HCT116 (cell line): ENCODE data around the gene RHEB. TPM values are rescaled to one million over a fixed set of nuclear protein-coding genes. Genes with fewer than 3 reads are reported as not detected.

ENCODE experiments used
- ATAC-seq: fragments of 200-7000 bp; cut with Tn5 transposase; 2 replicates; pipeline ENCODE4 v1.9.1; 2020; ENCODE audit warnings: mild to moderate bottlenecking, moderate library complexity
- BruUV-seq: library from RNA; stranded (reverse); fragments of 400-500 nt; replicated peaks from 2 replicates; lab custom pipeline; 2021; lab: Mats Ljungman, UMichigan
- CTCF ChIA-PET: fragments of 300-600 bp; sonication (Branson Sonifier 250); formaldehyde crosslinking; loops from one replicate; lab custom pipeline; 2021; ENCODE audit warnings: antibody characterized with exemption; lab: Charles Lee
- POLR2A ChIA-PET: fragments of 300-600, 350-600 bp; sonication (Branson Sonifier 250); formaldehyde crosslinking; loops from one replicate; lab custom pipeline; 2021; ENCODE audit warnings: antibody characterized with exemption; lab: Charles Lee
- RAD21 ChIA-PET, 2 experiments: fragments of 300-600 bp; sonication (Branson Sonifier 250); formaldehyde crosslinking; loops; one replicate each; lab custom pipeline; 2023; ENCODE audit warnings: low total read pairs in 2 of 2; ENCODE audit not compliant: uncharacterized antibody in 2 of 2, unreplicated experiment in 2 of 2, low non-redundant PET in 1 of 2; lab: Charles Lee
- DNase-seq: peaks from one replicate; pipeline ENCODE4 v3.0.0-alpha.2; 2010; ENCODE audit warnings: low read depth, low spot score
- H2AFZ ChIP-seq: fragments of 200-600 bp; shearing (Covaris generic), sonication (generic); 2 replicates; pipeline ENCODE4 v1.6.1; 2017; ENCODE audit warnings: low read depth, mixed run types, mixed read lengths, antibody characterized with exemption, low read length; ENCODE audit not compliant: poor library complexity, severe bottlenecking
- H3K27ac ChIP-seq: 2 replicates; pipeline ENCODE4 v1.5.1; 2012; ENCODE audit warnings: low read depth, low read length
- H3K27me3 ChIP-seq: fragments of 200-600 bp; sonication (generic); 2 replicates; pipeline ENCODE4 v1.6.1; 2016; ENCODE audit warnings: mixed run types, low read length, mixed read lengths; ENCODE audit not compliant: insufficient read depth
- H3K36me3 ChIP-seq, 2 experiments: fragments of 200-500 bp in 1 of 2; fragments of 200-600 bp in 1 of 2; sonication (Bioruptor generic) in 1 of 2; sonication (generic) in 1 of 2; 2 replicates each; pipeline versions ENCODE4 v1.5.1 to v1.6.1; 2014 to 2016; ENCODE audit warnings: low read length in 2 of 2, inconsistent platforms in 1 of 2, mixed read lengths in 1 of 2, mixed run types in 1 of 2; ENCODE audit not compliant: insufficient read depth in 2 of 2, control insufficient read depth in 1 of 2
- H3K4me1 ChIP-seq, 2 experiments: fragments of 200-600 bp in 1 of 2; sonication (generic) in 1 of 2; 2 replicates each; pipeline versions ENCODE4 v1.5.1 to v1.6.1; 2012 to 2017; ENCODE audit warnings: low read length in 2 of 2, inconsistent platforms in 1 of 2, mild to moderate bottlenecking in 1 of 2, mixed read lengths in 1 of 2, mixed run types in 1 of 2, moderate library complexity in 1 of 2; ENCODE audit not compliant: insufficient read depth in 2 of 2, control insufficient read depth in 1 of 2
- H3K4me2 ChIP-seq: fragments of 200-600 bp; sonication (generic); 2 replicates; pipeline ENCODE4 v1.6.1; 2017; ENCODE audit warnings: mixed run types, low read length, mixed read lengths
- H3K4me3 ChIP-seq, 2 experiments: fragments of 200-600 bp in 1 of 2; sonication (generic) in 1 of 2; replicated peaks in 1 of 2; 2 replicates each; pipeline ENCODE4 v1.5.1; 2011 to 2016; ENCODE audit warnings: low read length in 2 of 2, control low read depth in 1 of 2, low read depth in 1 of 2, mild to moderate bottlenecking in 1 of 2, mixed read lengths in 1 of 2, mixed run types in 1 of 2
- H3K79me2 ChIP-seq: fragments of 200-600 bp; sonication (generic); 2 replicates; pipeline ENCODE4 v1.6.1; 2017; ENCODE audit warnings: mild to moderate bottlenecking, mixed run types, low read length, moderate library complexity, mixed read lengths; ENCODE audit not compliant: insufficient read depth
- H3K9ac ChIP-seq: fragments of 200-600 bp; sonication (generic); 2 replicates; pipeline ENCODE4 v1.6.1; 2016; ENCODE audit warnings: low read length, mixed read lengths
- H3K9me2 ChIP-seq: fragments of 200-600 bp; sonication (generic), shearing (Covaris generic); 2 replicates; pipeline ENCODE4 v1.6.1; 2017; ENCODE audit warnings: mixed run types, mild to moderate bottlenecking, moderate library complexity; ENCODE audit not compliant: insufficient read depth
- H3K9me3 ChIP-seq, 2 experiments: fragments of 200-500 bp in 1 of 2; fragments of 200-600 bp in 1 of 2; sonication (Bioruptor generic) in 1 of 2; sonication (generic) in 1 of 2; 2 replicates each; pipeline ENCODE4 v1.6.1; 2014 to 2017; ENCODE audit warnings: low read length in 2 of 2, mixed read lengths in 2 of 2, inconsistent platforms in 1 of 2, low read depth in 1 of 2, mild to moderate bottlenecking in 1 of 2, mixed run types in 1 of 2, moderate library complexity in 1 of 2; ENCODE audit not compliant: control insufficient read depth in 1 of 2, insufficient read depth in 1 of 2
- H4K20me1 ChIP-seq: fragments of 200-600 bp; sonication (generic), shearing (Covaris generic); 2 replicates; pipeline ENCODE4 v1.6.1; 2017; ENCODE audit warnings: mixed run types, mild to moderate bottlenecking, moderate library complexity; ENCODE audit not compliant: insufficient read depth
- CBX3 ChIP-seq: IDR thresholded peaks from 2 replicates; pipeline ENCODE4 v1.6.1; 2012; ENCODE audit warnings: low read depth
- ELF1 ChIP-seq: IDR thresholded peaks from 2 replicates; pipeline ENCODE4 v1.6.1; 2012; ENCODE audit warnings: low read depth, borderline replicate concordance
- EZH2 ChIP-seq: fragments of 200-600 bp; sonication (generic); IDR thresholded peaks from 2 replicates; pipeline ENCODE4 v1.6.1; 2017; ENCODE audit warnings: antibody characterized with exemption, mixed run types
- FOSL1 ChIP-seq: IDR thresholded peaks from 2 replicates; pipeline ENCODE4 v1.6.1; 2012; ENCODE audit warnings: low read depth
- POLR2A ChIP-seq: IDR thresholded peaks from 2 replicates; pipeline ENCODE4 v1.7.0; 2011; ENCODE audit warnings: borderline replicate concordance; ENCODE audit not compliant: insufficient read depth, insufficient read length; ENCODE audit errors: extremely low read depth
- REST ChIP-seq: IDR thresholded peaks from 2 replicates; pipeline ENCODE4 v1.6.1; 2012; ENCODE audit warnings: low read depth
- SIN3A ChIP-seq: IDR thresholded peaks from 2 replicates; pipeline ENCODE4 v1.6.1; 2012; ENCODE audit warnings: low read depth
- SRF ChIP-seq: IDR thresholded peaks from 2 replicates; pipeline ENCODE4 v1.6.1; 2012; ENCODE audit warnings: low read depth
- TCF7L2 ChIP-seq: IDR thresholded peaks from 2 replicates; pipeline ENCODE4 v1.7.0; 2011; ENCODE audit warnings: borderline replicate concordance, inconsistent platforms; ENCODE audit not compliant: insufficient read depth, insufficient read length; ENCODE audit errors: extremely low read depth
- intact Hi-C: fragments of 100-400 bp; cut with micrococcal nuclease; formaldehyde crosslinking; loops from 2 replicates; pipeline ENCODE4 v1.10.0; 2022
- total RNA-seq: library from RNA; stranded (reverse); gene quantifications from one replicate; pipeline ENCODE4 v1.2.1, GENCODE V29; 2021; ENCODE audit not compliant: unreplicated experiment

The RHEB gene
- total RNA-seq, 1 experiment from 2014 or later = 114 TPM

- TF ChIP-seq POLR2A (no peak), REST (no peak), FOSL1 (no peak), SRF (no peak), ELF1 (no peak), SIN3A (no peak), CBX3 (no peak)
- TF ChIP-seq, all 23 proteins: peak for 0
Measured at GRCh38 chr7:151456782-151457181, 62.9 kb downstream of the RHEB start (continued).

GRCh38 chr7:151456276-151456675 lies 63.4 kb downstream of the RHEB start:
- H2AFZ ChIP-seq = no peak overlapping the region

More at GRCh38 chr7:151456276-151456675, 63.4 kb downstream of the RHEB start:
- Histone ChIP-seq H3K9me3 (no peaks in the 10 kb centered on the region), H4K20me1 (no peaks in the 10 kb centered on the region), H3K27ac (no peak overlapping the region), H3K79me2 (no peaks in the 10 kb centered on the region), H3K36me3 (no peaks in the 10 kb centered on the region), H3K4me1 (peaks cover 18 to 24% of the 10 kb centered on the region in 2 experiments), H3K4me3 (no peak overlapping the region), H3K9me2 (no peaks in the 10 kb centered on the region), H3K27me3 (no peaks in the 10 kb centered on the region), H3K9ac (no peak overlapping the region), H3K4me2 (no peak overlapping the region)
- RAD21 ChIA-PET = no interaction called here
- intact Hi-C loops = no loop called here
- TF ChIP-seq EZH2 = no peak
- no peak for TF ChIP-seq TCF7L2
- BruUV-seq = no TSS peak
- ATAC-seq (no peak), DNase-seq (no peak)
- CTCF ChIA-PET = no interaction called here
- POLR2A ChIA-PET = no interaction called here
